Osteocyte (in vitro differentiated cells): ENCODE measurements around the gene TMEM231. TPM values are rescaled to one million over a fixed set of nuclear protein-coding genes. Genes with fewer than 3 reads are reported as not detected.
"Not testable (repeated sequence)": the region's sequence is repeated elsewhere in the genome, so short reads cannot be mapped to it uniquely, and the experiment has no call there.

ENCODE experiments used
- DNase-seq: peaks from one replicate; pipeline ENCODE4 v3.0.0; 2021; ENCODE audit warnings: mixed read lengths; ENCODE audit not compliant: unreplicated experiment; ENCODE audit errors: extremely low spot score
- H3K27ac Mint-ChIP-seq: one replicate; pipeline ENCODE4 v1.8.0; 2021; ENCODE audit warnings: mild to moderate bottlenecking, mixed read lengths; ENCODE audit not compliant: unreplicated experiment
- H3K27me3 Mint-ChIP-seq: one replicate; pipeline ENCODE4 v1.8.0; 2021; ENCODE audit warnings: mixed read lengths; ENCODE audit not compliant: unreplicated experiment
- H3K36me3 Mint-ChIP-seq: one replicate; pipeline ENCODE4 v1.8.0; 2021; ENCODE audit warnings: mixed read lengths; ENCODE audit not compliant: unreplicated experiment
- H3K4me1 Mint-ChIP-seq: one replicate; pipeline ENCODE4 v1.8.0; 2021; ENCODE audit warnings: mixed read lengths; ENCODE audit not compliant: unreplicated experiment
- H3K4me3 Mint-ChIP-seq: one replicate; pipeline ENCODE4 v1.8.0; 2021; ENCODE audit warnings: mild to moderate bottlenecking, moderate library complexity, mixed read lengths; ENCODE audit not compliant: unreplicated experiment
- H3K9me3 Mint-ChIP-seq: one replicate; pipeline ENCODE4 v1.8.0; 2021; ENCODE audit warnings: mixed read lengths; ENCODE audit not compliant: unreplicated experiment
- total RNA-seq: library from RNA; stranded (reverse); gene quantifications from 2 replicates; pipeline ENCODE4 v1.2.1, GENCODE V29; 2021
- TF ChIP-seq, protein P1 (sequence below): fragments of 200-600 bp; sonication (generic); IDR thresholded peaks from 2 replicates; pipeline ENCODE4 v1.5.0; 2021; ENCODE audit warnings: antibody characterized with exemption, mild to moderate bottlenecking, moderate library complexity

The TMEM231 gene
- total RNA-seq, 1 donor from 2014 or later = 8.3 TPM

DNA sequence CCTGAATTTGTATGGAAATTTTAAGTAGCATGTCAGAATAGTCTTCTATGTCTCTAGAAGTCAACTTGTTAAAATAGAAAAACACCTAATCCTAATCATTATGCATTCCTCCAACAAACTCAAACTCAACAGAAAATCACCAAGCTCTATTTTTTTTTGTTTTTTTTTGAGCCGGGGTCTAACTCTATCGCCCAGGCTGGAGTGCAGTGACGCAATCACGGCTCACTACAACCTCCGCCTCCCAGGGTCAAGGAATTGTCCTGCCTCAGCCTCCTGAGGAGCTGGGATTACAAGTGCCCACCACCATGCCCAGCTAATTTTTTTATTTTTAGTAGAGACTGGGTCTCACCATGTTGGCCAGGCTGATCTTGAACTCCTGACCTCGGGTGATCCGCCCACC, 9.8 kb downstream of the TMEM231 start:
- Mint-ChIP-seq H3K4me3 (no peak overlapping the region), H3K4me1 (no peaks in the 10 kb centered on the region), H3K9me3 (no peaks in the 10 kb centered on the region), H3K27ac (no peak overlapping the region), H3K27me3 (no peaks in the 10 kb centered on the region), H3K36me3 (peaks cover 7% of the 10 kb centered on the region)
- DNase-seq = no peak
- TF ChIP-seq, protein P1, sequence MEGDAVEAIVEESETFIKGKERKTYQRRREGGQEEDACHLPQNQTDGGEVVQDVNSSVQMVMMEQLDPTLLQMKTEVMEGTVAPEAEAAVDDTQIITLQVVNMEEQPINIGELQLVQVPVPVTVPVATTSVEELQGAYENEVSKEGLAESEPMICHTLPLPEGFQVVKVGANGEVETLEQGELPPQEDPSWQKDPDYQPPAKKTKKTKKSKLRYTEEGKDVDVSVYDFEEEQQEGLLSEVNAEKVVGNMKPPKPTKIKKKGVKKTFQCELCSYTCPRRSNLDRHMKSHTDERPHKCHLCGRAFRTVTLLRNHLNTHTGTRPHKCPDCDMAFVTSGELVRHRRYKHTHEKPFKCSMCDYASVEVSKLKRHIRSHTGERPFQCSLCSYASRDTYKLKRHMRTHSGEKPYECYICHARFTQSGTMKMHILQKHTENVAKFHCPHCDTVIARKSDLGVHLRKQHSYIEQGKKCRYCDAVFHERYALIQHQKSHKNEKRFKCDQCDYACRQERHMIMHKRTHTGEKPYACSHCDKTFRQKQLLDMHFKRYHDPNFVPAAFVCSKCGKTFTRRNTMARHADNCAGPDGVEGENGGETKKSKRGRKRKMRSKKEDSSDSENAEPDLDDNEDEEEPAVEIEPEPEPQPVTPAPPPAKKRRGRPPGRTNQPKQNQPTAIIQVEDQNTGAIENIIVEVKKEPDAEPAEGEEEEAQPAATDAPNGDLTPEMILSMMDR = no peak

DNA sequence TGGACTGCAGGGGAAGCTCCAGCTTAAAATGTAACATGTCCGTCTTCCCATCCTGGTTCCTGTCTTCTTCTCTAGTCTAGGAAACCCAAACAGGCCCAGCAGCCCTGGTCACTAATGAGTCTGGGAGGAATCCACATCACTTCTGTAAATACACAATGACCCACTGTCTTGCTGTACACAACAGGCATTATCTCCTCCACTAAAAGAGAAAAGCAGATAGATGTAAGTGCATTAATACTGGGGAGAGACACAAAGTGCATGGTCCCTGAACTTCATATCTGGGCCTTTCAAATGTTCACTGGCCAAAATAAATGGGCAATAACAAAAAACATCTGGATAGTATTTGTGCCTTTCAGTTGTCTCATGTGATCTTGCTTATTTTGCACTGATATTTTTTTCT, 10.2 kb downstream of the TMEM231 start:
- not testable (repeated sequence) for H3K4me3 Mint-ChIP-seq, DNase-seq, H3K4me1 Mint-ChIP-seq, H3K27me3 Mint-ChIP-seq, H3K36me3 Mint-ChIP-seq, H3K9me3 Mint-ChIP-seq, H3K27ac Mint-ChIP-seq

GRCh38 chr16:75542462-75542861, 13.6 kb downstream of the TMEM231 start:
- not testable (repeated sequence) for H3K4me3 Mint-ChIP-seq, H3K27ac Mint-ChIP-seq, H3K27me3 Mint-ChIP-seq, DNase-seq, H3K9me3 Mint-ChIP-seq, H3K36me3 Mint-ChIP-seq, H3K4me1 Mint-ChIP-seq

DNA sequence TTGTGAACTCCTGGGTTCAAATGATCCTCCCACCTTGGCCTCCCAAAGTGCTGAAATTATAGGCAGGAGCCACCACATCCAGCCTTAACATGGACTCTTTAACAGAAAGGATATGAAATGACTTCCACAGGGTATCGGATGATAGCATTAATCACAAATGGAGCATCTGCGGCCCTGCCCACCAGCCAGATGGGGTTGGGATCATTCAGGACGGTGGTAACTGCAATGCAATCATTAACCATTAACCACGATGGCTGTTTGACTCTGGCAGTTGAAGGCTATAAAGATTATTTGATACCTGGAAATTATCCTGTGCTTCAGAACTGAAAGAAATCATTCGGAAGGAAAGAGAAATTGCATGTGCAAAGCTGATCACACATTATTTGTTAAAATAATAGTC, 14.8 kb downstream of the TMEM231 start:
- no peak overlapping the region for H3K4me3 Mint-ChIP-seq
- no peak for DNase-seq
- H3K27ac Mint-ChIP-seq = no peak overlapping the region
- H3K9me3 Mint-ChIP-seq = no peaks in the 10 kb centered on the region
- no peaks in the 10 kb centered on the region for H3K27me3 Mint-ChIP-seq
- H3K4me1 Mint-ChIP-seq = no peaks in the 10 kb centered on the region
- peaks cover 7% of the 10 kb centered on the region for H3K36me3 Mint-ChIP-seq
- TF ChIP-seq, protein P1 = no peak

DNA sequence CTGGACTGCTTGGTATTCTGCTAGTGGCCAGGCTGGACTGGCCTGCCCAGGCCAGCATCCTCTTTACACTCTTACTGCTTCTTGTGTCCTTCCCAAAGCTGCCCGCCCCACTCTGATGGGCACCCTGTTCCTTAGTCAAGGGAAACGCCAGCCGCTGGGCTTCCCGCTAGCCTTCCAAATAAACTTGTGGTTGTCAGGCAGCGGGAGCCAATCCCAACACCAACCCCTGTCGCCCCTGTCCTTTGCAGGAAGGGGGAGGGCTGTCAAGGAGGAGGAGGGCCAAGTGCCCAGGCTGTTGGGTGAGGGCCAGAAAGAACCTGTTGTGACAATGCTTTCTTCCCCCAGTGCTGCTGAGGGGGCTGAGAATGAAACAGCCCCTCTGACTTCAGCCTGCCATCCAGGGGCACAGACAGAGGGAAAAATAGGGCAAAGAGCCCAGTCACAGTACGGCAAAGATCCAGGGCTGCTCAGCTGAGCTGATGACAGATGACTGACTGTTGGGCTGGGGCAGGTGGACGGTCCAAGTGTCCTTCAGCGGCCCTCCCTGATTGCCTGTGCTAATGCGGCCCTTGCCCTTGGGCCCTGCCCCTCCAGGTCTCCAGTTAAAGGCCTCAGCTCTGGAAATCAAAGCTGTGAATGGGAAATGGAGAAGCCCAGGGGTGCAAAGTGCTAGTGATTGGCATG, 17.0 kb downstream of the TMEM231 start:
- not testable (repeated sequence) for H3K36me3 Mint-ChIP-seq, H3K4me1 Mint-ChIP-seq, H3K9me3 Mint-ChIP-seq, H3K27me3 Mint-ChIP-seq, H3K4me3 Mint-ChIP-seq, DNase-seq, H3K27ac Mint-ChIP-seq

GRCh38 chr16:75537776-75538175, 18.3 kb downstream of the TMEM231 start:
- Mint-ChIP-seq H3K4me1 (no peaks in the 10 kb centered on the region), H3K36me3 (no peaks in the 10 kb centered on the region), H3K27me3 (no peaks in the 10 kb centered on the region), H3K4me3 (no peak overlapping the region), H3K9me3 (no peaks in the 10 kb centered on the region), H3K27ac (no peak overlapping the region)
- TF ChIP-seq, protein P1 = no peak
- DNase-seq = no peak
